Measurements from ENCODE around the gene RXRB. TPM values are rescaled to one million over a fixed set of nuclear protein-coding genes. Genes with fewer than 3 reads are reported as not detected.

The RXRB gene
- 10 to 100 TPM; 20.1 to 30.9 (median 21.9) TPM for total RNA-seq
- 10 to 100 TPM; 48.8 to 68.3 TPM for polyA plus RNA-seq

DNA sequence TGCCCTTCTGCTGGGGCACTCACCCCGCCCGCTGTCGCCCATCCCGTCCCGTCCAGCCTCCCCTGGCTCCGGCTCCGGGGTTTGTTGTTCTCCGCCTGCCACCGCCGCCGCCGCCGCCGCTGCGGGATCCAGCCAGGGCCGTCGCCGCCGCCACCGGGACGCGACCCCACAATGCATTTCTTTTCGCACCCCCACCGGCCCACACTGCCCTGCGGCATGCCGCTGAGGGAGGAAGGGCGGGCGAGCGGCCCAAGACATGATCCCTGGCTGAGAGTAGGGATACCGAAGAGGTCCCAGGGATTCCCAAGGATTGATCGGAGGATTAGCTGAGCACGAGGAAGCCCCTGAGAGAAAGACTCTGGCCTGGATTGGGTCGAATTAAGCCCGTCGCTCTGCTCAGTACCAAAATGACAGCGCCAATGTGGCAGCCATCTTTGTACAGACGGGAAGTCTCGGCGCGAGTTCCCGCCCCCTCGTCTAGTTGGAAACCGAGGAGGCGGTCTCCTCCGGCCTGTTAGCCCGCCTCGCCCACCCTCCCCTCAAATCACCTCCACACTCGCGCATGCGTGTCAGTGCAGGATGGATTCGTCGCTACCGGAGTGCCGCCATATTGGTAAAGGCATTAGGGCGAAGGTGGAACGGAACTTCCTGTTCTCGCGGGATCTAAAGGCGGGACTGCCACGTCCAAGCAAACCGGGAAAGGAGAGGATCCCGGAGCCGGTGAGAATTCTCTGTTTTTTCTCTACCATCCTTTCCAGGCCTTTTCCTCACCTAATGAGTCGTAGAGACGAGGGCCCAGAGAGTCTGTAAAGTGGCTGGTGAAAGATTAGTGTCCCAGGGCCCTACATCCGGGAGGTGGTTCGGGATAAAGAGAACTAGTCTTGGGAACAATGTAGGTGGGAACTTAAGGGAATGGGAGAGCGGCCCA lies at the start of gene RXRB, which contains the start of gene SLC39A7:
RXRB (minus strand) TSS at position 447 of the 928 bp plus-strand sequence; CDS start at position 258, 189 bp downstream.
SLC39A7 (plus strand) TSS at position 649 of the 928 bp plus-strand sequence. CDS start 379 bp downstream, outside the sequence.
- Histone ChIP-seq H3K4me3 (peak within 1 kb of the TSS; percentile 80 to 90 (median 86)), H3K36me3 (peaks cover 0 to 32% (median 30%) of the 10 kb centered on the region in 3 donors), H3K4me1 (peaks cover 17 to 30% (median 24%) of the 10 kb centered on the region in 3 donors), H3K9me3 (no peaks in the 10 kb centered on the region), H3K27ac (peak within 1 kb of the TSS; percentile 94 to 98 (median 96)), H3K27me3 (no peaks in the 10 kb centered on the region)
- peak; percentile 74 to 88 (median 76) for ATAC-seq
- no peak for FAIRE-seq
- intact Hi-C loops (cut with DNase I), result no loop called here
- WGBS, 2 donors, result 0 to 1% methylated on average over 51 to 68 of the region's 68 CpGs
- TF ChIP-seq, protein P1, sequence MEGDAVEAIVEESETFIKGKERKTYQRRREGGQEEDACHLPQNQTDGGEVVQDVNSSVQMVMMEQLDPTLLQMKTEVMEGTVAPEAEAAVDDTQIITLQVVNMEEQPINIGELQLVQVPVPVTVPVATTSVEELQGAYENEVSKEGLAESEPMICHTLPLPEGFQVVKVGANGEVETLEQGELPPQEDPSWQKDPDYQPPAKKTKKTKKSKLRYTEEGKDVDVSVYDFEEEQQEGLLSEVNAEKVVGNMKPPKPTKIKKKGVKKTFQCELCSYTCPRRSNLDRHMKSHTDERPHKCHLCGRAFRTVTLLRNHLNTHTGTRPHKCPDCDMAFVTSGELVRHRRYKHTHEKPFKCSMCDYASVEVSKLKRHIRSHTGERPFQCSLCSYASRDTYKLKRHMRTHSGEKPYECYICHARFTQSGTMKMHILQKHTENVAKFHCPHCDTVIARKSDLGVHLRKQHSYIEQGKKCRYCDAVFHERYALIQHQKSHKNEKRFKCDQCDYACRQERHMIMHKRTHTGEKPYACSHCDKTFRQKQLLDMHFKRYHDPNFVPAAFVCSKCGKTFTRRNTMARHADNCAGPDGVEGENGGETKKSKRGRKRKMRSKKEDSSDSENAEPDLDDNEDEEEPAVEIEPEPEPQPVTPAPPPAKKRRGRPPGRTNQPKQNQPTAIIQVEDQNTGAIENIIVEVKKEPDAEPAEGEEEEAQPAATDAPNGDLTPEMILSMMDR (IDR thresholded peaks at IDR 0.05), result no peak
- DNase-seq, result peak; percentile 98 to 100 (median 99)

DNA sequence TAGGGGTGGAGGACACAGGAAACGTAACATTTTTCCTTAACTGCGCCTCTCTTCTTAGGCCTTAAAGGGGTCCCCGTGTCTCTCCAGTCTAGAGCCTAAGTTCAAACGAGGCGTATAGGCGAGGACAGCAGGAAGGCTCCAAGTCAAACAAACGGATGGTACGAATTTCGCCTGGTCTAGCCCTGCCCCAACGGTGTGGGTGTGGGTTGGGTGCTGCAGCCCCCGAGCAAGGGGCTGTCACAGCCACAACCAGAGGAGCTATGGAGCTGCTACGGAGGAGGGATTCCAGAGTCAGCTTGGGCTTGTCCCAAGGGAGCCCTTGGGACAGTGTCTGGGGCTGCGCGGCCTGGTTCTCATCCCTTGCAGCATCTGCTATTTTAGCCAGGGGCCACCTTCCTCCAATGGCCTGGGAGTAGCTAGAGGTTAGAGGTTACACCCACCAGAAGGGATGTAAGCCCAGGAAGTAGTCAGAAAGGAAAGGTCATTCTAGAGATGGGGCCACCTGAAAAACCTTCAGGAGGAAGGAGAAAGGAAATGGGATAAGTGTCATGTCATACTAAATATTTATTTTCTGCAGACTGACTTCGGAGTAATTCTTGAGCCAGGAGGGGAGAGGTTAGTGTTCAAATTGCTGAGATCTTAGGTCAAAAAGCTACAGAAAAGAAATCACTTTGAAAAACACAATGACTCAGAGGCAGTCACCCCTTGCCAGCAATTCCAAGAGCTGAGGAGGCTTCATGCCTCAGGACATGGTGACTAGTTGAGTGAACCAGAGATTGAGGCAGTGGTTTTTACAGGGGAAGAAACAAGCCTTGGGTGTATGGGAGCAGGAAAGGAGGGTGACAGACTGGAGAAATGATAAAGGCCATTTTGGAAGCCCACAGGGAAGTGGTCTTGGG lies 49.5 kb upstream of the RXRB start:
- intact Hi-C loops (cut with DNase I), result loop anchor here in 2 of 3 donors (5.0 kb wide), 2 partner anchors 88 to 238 kb away; no protein-coding TSS in a partner anchor
- Histone ChIP-seq H3K27ac (peak overlapping the region; percentile 73 to 87 (median 80)), H3K36me3 (peaks cover 0 to 3% (median 0%) of the 10 kb centered on the region in 3 donors), H3K9me3 (no peaks in the 10 kb centered on the region), H3K4me3 (peak overlapping the region; percentile 24 to 54 (median 38)), H3K27me3 (no peaks in the 10 kb centered on the region), H3K4me1 (peaks cover 0 to 6% (median 0%) of the 10 kb centered on the region in 3 donors)
- FAIRE-seq (no peak), ATAC-seq (no peak), DNase-seq (peak in 5 of 6 donors; percentile 21 to 62 (median 35))
- WGBS, 2 donors, result 13 to 20% methylated on average over 15 of the region's 15 CpGs
- TF ChIP-seq, protein P1 (IDR thresholded peaks at IDR 0.05), result no peak

DNA sequence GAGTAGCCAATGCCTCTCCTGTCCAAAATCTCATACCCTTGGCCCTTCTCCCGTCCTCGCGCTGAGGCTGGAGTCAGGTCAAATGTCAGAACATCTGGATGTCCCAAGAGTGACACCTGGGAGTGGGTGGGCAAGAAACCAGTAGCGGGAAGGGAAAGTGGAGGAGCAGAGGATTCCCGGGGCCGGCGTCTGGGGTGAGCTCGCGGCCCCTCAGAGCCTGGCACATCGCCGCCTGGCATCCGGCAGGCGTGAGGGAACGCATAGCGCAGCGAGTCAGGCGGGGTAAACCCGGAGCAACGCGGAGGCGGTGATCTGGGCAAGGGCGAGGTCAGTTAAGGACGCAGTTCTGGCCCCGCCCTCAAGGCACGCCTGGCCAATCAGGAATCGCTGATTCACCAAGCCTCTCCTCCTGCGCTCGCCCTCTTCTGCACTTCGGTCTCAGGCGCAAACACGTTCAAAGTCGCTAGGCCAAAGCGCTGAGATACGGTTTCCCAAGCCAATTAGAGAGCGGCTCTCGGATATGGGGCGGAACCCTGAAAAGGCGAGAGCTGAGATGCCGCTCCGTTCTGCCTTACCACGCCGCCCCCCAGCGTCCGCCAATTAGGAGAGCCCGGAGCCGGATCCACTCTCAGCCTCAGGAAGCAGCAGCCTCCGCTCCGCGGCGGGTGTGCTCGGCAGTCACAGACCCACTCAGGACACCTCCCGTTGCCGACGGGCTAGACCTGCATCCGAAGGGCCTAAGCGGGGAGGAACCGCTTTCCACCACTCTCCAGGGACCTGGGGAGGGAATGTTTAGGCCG lies 48.7 kb upstream of the RXRB start:
- H3K27me3 ChIP-seq, result no peaks in the 10 kb centered on the region
- peaks cover 0 to 3% (median 0%) of the 10 kb centered on the region in 3 donors for H3K36me3 ChIP-seq
- peak; percentile 92 to 97 (median 94) for ATAC-seq
- H3K27ac ChIP-seq, result peak overlapping the region; percentile 73 to 87 (median 82)
- H3K4me3 ChIP-seq, result peak overlapping the region; percentile 24 to 54 (median 38)
- TF ChIP-seq, protein P1 (IDR thresholded peaks at IDR 0.05), result no peak
- FAIRE-seq, result peak; percentile 89
- peak; percentile 91 to 99 (median 98) for DNase-seq
- no peaks in the 10 kb centered on the region for H3K9me3 ChIP-seq
- intact Hi-C loops (cut with DNase I), result loop anchor here in 2 of 3 donors (5.0 kb wide), 2 partner anchors 87 to 237 kb away; no protein-coding TSS in a partner anchor
- WGBS, 2 donors, result 0% methylated on average over 48 to 58 of the region's 58 CpGs
- H3K4me1 ChIP-seq, result peaks cover 0 to 6% (median 0%) of the 10 kb centered on the region in 3 donors

DNA sequence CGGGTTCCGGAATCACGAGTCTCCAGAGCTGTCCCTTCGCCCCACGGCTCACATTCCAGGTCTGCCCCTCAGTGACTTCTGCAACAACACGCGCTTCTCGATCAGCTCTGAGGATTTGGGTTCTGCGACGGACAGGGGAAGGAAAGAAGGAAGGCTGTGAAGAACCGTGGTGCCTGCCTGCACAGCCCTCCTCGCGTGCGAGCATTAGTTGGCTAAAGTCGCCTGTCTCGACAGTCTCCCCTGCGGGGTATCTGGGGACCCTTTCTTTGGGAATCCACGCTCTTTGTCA lies 48.1 kb upstream of the RXRB start:
- ATAC-seq, result peak; percentile 10 to 21 (median 18)
- intact Hi-C loops (cut with DNase I), result loop anchor here in 2 of 3 donors (5.0 kb wide), 2 partner anchors 86 to 236 kb away; no protein-coding TSS in a partner anchor
- peaks cover 0 to 6% (median 0%) of the 10 kb centered on the region in 3 donors for H3K4me1 ChIP-seq

More for the DNA sequence above, 48.1 kb upstream of the RXRB start:
- DNase-seq (no peak), FAIRE-seq (no peak)
- H3K36me3 ChIP-seq, result peaks cover 0 to under 1% (median 0%) of the 10 kb centered on the region in 3 donors
- H3K27ac ChIP-seq, result peak overlapping the region; percentile 61 to 82 (median 72)
- H3K4me3 ChIP-seq, result peak overlapping the region; percentile 6 to 54 (median 34)
- TF ChIP-seq, protein P1 (IDR thresholded peaks at IDR 0.05), result peak in 1 of 4 donors; percentile 7
- WGBS, 2 donors, result 0 to 1% methylated on average over 18 of the region's 18 CpGs
- H3K27me3 ChIP-seq, result no peaks in the 10 kb centered on the region
- no peaks in the 10 kb centered on the region for H3K9me3 ChIP-seq
